HG03432 (cell line): ENCODE data around the gene ZNF79.

Experiments used
- ATAC-seq: cut with Tn5 transposase; IDR thresholded peaks from one replicate; pipeline ENCODE4 v1.9.1; 2021; ENCODE audit warnings: mild to moderate bottlenecking, moderate library complexity; ENCODE audit not compliant: unreplicated experiment

Gene ZNF79

DNA sequence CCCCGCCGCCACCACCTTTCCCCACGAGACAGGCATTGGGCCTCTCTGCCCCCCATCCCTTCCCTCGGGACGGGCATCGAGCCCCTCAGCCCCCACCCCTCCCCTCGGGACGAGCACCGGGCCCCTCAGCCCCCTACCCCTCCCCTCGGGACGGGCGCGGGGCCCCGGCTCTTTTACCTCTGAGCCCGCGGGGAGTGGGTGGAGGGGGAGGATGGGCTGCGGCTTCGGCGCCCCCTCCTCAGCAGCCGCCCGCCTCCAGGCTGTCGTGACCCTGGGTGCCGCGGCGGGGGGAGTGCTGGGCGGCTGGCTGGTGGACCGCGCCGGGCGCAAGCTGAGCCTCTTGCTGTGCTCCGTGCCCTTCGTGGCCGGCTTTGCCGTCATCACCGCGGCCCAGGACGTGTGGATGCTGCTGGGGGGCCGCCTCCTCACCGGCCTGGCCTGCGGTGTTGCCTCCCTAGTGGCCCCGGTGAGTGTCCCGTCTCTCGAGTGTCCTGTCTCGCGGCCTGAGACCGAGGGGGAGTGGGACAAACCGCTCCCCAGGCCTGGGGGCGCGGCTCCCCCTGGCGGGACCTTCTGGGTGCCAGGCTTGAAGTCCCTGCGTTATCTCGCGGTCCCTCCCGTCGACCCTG, 26.4 kb upstream of the ZNF79 start:
- ATAC-seq = no peak

DNA sequence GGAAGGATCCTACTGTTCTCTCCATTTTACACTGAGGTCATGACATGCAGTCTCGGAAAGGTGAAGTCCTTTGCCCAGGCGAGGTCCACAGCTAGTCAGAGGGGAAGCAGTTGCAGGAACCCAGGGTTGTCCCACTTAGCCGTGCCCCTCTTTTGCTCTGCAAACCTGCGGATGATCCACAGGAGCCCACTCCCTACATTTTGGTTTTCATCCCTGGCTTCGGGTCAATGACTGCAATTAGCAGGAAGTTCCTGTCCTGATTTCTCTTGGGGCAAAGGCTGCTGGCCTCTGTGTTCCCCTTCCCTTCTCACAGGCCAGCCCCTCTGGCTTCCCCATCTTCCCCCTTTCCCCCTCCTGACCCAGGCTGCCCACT, 25.9 kb upstream of the ZNF79 start:
- no peak for ATAC-seq

DNA sequence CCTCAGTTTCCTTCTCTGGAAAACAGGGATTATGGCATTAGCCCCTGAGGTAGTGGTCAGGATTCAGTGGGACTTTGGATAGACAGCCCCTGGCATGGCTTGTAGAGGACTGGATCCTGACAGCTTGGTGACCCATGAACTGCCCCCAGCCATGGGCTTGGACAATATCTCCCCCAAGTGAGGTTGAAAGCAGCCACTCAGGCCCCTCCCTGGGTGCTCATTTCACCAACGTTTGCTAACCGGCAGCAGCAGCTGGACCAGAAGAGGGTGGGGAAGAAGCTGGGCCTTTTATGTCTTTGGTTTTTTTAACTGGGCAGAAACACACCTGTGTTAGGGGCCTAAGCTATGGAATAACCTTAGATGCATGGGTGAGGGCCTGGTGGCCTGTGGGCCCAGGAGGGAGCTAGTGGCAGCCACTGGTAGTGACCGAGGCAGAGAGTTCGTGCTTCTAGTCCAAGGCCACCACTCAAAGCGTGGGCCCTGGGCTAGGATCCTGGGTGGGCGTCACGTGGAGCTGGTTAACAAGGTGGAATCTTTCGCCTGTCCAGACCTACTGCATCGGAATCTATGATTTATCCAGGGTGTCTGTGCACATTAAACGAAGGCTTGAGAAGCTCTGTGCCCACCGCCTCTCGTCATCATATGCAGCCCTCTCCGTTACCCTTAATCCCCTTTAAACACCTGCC, 25.3 kb upstream of the ZNF79 start:
- ATAC-seq = no peak

DNA sequence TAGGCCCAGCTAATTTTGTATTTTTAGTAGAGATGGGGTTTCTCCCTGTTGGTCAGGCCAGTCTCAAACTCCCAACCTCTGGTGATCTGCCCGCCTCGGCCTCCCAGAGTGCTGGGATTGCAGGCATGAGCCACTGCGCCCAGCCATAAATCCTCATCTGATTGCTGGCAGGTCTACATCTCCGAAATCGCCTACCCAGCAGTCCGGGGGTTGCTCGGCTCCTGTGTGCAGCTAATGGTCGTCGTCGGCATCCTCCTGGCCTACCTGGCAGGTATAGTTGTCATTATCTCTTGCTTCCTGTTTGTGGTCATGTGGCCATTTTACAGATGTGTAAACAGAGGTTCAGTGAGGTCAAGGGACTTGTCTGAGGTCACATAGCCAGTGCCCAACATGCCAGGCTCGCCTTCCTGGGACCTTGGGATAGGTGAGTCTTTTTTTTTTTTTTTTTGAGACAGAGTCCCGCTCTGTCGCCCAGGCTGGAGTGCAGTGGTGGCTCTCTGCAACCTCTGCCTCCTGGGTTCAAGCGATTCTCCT, 24.4 kb upstream of the ZNF79 start:
- ATAC-seq = no peak

DNA sequence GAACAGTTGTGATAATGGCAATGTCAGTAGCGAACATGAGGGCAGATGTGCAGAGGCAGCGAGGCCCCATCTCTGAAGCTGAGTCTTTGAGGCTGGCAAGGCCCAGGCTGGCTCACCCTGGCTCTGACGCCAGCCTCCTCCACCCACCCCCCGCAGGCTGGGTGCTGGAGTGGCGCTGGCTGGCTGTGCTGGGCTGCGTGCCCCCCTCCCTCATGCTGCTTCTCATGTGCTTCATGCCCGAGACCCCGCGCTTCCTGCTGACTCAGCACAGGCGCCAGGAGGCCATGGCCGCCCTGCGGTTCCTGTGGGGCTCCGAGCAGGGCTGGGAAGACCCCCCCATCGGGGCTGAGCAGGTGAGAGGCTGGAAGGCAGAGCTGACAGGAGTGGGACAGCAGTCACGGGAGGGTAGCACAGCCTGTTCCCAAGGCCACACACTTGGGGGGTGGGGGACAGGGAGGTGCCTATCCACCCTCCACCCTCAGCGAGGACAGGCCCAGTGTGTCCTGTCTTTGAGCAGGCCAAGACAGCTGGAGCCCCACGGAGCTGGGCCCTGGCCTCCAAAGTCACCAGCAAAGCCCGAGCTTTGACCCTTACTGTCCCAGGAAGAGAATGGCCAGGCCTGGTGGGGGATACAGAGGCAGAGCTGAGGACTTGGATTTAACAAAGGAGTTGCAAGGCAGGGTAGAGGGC, 21.6 kb upstream of the ZNF79 start:
- ATAC-seq = no peak

DNA sequence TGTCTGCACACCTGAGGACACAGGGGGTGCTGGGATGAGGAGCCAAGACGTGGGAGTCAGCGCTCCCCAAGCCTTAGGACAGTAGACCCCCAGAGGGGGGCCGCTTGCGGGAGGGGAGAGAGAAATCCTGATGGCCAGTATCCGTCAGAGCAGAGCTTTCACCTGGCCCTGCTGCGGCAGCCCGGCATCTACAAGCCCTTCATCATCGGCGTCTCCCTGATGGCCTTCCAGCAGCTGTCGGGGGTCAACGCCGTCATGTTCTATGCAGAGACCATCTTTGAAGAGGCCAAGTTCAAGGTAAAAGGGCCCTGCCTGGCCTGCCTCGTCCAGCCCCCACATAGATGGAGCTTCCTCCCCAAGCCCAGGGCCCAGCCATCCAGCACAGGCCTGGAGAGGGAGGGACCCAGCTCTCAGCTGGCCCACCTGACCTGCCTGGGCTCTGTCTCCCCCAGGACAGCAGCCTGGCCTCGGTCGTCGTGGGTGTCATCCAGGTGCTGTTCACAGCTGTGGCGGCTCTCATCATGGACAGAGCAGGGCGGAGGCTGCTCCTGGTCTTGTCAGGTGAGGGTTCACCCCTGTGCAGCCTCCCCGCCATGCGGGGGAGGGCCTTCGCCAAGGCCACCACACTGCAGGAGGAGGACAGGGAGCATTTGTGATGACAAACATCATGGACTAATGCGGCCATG, 20.5 kb upstream of the ZNF79 start:
- ATAC-seq = no peak

DNA sequence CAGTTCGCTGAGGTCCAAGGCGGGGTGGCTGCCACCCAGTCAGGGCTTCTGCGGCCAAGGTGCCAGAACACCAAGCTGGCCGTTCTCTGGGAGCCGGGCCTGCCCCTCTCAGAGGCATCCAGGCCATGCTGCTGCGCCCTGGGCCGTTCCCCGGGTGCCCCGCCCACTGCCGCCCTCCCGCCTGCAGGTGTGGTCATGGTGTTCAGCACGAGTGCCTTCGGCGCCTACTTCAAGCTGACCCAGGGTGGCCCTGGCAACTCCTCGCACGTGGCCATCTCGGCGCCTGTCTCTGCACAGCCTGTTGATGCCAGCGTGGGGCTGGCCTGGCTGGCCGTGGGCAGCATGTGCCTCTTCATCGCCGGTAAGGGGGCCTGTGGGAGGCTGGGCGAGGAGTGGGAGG, 19.6 kb upstream of the ZNF79 start:
- ATAC-seq = no peak

DNA sequence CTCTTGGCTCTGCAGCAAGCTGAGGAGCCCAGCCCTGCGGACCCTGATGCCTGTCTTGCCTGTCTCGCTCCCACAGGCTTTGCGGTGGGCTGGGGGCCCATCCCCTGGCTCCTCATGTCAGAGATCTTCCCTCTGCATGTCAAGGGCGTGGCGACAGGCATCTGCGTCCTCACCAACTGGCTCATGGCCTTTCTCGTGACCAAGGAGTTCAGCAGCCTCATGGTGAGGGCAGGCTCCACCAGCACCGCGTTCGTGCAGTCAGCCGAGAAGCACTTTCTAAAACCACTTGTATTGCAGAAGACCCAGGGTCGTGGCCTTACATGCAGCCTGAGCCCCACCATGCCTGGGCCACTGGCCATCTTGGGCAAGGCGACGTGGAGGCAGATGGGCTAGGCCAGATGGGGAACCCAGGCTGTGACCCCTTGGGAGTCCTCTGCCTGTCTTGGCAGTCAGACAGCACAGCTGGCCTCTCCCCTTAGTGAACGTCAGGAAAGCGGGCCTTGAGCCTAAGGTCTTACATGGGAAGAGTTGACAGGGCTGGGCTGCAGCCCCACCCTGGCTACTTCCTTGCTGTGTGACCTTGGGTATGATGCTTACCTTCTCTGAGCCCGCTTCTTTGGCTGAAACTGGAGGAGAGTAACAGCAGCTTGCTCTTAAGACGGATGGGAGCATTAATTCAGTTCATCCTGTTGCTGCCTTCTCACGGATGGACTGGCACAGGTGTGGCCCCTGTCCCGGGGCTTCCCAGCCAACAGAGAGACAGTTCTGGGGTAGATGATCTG, 18.6 kb upstream of the ZNF79 start:
- no peak for ATAC-seq

DNA sequence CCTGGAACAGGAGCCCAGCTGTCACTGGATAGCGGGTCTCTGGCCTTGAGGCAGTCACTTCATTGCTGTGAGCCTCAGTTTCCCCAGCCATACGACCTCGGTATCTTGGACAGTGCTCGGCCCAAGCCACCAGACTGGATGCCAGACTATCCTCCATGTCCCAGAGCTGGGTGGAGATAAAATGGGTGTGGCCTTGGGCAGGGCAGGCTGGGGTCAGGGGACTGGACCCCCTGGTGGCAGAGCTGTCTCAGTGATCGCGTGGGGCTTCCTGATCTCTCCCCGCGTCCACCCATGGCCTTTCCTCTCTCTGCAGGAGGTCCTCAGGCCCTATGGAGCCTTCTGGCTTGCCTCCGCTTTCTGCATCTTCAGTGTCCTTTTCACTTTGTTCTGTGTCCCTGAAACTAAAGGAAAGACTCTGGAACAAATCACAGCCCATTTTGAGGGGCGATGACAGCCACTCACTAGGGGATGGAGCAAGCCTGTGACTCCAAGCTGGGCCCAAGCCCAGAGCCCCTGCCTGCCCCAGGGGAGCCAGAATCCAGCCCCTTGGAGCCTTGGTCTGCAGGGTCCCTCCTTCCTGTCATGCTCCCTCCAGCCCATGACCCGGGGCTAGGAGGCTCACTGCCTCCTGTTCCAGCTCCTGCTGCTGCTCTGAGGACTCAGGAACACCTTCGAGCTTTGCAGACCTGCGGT, 17.2 kb upstream of the ZNF79 start:
- ATAC-seq = no peak

DNA sequence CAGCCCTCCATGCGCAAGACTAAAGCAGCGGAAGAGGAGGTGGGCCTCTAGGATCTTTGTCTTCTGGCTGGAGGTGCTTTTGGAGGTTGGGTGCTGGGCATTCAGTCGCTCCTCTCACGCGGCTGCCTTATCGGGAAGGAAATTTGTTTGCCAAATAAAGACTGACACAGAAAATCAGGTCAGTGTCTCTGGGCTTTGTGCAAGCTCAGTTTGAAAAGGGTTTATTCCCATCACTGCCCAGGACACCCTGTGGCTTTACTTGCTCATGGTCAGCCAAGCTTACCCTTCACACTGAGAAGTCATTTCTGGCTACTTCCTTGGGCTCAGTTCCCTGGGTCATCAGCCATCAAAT, 16.7 kb upstream of the ZNF79 start:
- no peak for ATAC-seq

DNA sequence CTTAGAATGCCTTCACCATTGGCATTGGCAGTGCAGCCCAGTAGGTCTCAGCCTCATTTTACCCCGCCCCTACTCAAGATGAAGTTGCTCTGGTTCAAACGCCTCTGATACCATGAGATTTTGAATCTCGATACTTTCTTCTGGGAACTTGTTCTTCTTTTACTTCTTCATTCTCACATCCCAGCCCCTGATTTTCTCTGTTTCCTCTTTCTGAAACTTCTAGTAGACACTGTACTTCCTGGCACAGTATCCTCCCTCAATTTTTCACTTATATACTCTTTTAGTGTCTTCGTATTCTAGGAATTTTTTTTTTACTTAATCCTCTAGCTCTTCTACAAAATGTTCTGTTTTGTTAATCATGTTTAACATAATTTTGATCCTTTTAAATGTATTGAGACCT, 13.1 kb upstream of the ZNF79 start:
- ATAC-seq = no peak

DNA sequence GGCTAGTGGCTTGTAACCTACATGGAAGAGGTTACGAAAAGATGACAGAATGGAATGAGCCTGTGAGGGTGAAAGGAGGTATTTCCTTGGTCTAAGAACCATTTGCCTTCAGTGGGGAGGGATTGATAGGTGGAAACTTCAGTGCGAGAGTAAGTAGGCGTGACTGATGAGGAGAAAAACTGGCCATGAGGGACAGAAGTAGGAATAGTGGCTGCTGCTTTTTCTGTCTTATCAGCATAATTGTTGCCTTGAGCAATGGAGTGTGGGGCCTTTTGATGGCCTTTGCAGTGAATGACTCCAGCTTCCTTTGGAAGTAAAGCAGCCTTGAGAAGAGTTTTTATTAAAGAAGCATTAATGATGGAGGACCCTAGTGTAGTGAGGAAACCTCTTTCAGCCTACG, 9.0 kb upstream of the ZNF79 start:
- ATAC-seq = no peak

DNA sequence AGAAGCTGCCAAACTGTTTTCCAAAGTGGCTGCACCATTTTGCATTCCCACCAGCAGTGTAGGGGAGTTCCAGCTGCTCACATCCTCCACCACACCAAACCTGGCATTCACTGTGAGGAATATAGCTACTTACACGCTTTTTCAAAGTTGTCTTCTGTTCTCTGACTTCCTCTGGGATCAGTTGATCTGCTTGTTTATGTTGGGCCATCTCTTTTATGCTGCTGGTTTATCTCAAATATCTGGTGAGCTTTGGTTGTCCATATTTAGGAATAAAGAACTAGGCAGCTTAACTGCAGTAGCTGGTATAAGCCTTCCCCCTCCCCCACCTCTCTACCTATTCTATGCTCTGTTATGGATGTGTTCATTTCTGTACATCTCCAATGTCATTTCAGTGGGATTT, 8.5 kb upstream of the ZNF79 start:
- ATAC-seq = no peak

DNA sequence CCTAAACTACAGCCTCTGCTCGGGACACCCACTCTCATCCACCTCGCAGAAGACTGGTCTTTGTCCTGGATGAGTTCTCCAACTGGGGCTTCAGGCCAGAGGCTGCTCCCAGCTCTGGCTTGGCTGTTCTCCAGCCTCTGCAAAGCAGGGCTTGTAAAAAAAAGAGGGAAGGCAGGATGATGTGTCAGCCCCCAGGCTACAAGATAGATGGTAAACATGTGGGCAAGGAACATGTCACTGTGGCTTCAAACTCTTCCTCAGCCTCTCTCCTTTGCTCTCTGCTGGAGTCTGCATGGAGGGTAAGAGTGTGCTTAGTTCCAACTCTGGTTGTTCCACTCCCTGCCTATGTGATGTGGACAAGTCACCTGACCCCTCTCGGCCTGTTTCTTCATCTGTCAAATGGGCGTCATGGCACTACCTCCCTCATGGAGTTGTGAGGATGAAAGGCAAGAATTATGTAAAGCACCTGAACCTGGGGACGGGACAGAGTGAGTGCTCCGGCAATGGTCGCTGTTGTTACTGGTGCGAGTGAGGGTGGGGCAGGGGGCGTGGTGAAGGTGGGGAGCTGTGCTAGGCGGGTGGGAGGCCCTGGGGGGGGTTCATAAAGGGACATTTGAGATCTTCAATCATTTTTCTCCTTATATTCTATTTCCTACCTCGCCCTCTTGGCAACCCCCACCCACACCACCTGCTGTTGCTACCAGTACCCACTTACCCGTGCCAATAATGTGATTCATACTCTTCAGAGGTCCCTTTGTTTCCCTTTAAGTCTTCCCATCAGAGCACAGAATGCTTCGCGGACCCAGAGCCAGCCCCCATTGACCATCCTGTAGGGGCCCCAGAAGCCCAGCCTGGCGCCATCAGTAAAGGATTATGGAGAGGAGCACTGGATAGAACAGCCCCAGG, 6.8 kb upstream of the ZNF79 start:
- ATAC-seq = no peak

DNA sequence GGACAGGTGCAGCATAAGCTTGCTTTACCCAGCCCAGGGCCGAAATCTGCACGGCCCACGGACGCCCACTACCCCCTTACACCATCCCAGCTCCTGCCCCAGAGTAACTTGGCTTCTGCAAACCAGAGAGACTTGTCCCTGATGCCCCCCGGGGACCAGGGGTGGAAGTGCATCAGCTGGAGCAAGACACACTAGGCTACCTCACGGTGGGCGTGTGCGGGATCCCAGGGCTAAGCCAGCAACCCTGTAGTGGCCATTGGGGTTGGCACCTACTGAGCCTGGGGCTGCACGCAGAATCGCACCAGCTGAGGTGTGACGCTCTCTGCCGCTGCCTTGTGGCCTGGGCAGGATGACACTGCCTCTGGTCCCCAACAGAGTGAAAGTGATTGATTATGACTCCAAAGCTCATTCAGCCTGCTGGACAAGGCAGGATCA, 6.1 kb upstream of the ZNF79 start:
- no peak for ATAC-seq

DNA sequence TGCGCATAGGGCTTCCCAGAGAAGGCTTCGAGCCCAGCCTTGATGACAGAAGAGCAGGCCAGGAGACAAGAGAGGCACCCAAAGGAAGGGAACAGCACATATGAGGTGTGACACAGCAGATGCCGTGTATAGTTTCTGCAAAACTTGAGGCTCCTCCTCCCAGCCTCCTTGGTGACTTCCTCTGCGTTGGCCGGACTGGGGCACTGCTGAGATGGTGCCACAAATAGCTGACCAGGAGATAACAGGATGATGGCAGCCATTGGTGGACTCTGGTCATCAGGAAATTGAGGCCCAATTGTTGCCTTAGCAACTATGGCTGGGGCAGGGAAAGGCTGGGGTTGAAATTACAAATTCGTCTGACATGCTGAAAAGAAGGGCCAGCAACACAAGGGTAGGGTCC, 4.8 kb upstream of the ZNF79 start:
- no peak for ATAC-seq

DNA sequence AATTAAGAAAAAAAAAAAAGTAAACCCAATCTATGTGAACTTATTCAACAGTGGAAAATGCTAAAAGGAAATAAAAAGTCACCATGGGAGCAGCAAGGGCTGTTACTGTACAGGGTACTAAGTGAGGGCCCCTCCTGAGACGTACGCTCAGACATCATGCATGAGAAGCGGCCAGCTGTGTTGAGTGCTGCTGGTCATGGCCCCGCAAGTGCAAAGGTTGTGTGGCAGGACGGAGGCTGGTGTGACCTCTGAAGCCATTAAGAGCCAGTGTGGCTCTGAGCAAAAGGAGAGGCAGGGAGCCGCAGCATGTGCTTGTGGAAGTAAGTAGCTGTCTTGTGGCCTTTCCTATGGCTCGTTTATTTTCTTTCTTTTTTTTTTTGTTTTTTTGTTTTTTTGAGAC, 3.1 kb upstream of the ZNF79 start:
- no peak for ATAC-seq

DNA sequence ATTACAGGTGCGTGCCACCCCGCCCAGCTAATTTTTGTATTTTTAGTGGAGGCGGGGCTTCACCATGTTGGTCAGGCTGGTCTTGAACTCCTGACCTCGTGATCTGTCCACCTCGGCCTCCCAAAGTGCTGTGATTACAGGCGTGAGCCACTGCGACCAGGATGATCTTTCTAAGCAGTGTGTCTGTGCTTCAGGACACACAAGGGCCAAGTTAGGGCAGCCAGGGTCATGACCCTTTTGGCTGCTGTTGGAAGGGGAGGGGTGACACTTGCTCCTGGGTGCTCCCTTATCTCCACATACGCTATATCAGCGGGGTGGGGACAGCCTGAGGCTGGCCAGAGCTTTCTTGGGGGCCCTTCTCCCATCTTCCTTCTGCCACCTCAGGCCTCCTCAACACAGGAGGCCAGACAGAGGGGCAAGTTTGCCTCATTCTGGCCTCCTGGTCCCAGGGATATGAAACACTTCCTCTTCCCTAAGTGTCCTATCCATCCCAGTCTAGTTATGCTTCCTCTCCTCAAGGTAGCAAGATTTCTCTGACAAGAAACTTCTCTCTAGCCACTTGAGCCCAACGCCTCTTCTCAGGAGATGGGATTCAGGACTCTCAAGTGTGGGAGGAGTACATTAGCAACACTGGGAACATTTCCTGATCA, 1.9 kb upstream of the ZNF79 start:
- ATAC-seq = no peak

DNA sequence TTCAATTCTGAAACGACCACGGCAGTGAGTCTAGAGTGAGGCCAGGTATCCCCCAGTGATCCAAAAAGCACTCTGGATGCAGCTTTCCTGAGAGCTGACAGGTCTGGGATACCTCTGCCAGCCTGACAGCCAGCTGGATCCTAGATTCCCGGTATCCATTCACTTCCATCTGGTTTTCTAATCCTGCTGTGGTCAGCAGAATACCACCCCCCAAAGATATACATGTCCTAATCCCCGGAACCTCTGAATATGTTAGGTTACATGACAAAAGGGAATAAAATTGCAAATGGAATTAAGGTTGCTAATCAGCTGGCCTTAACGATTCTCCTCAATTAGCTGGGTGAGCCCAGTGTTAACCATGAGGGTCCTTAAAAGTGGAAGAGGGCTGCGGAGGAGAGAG, 1.4 kb upstream of the ZNF79 start:
- no peak for ATAC-seq
